Parathyroid adenoma (tissue), 2 donors: Measurements from ENCODE around the gene CDHR1.

Source experiments
- H2AFZ ChIP-seq: fragments of 300-600 bp; sonication (generic); one replicate; pipeline ENCODE4 v1.7.0; 2017; ENCODE audit warnings: antibody characterized with exemption, mild to moderate bottlenecking
- H3K27ac ChIP-seq: fragments of 300-600 bp; sonication (generic); one replicate; pipeline ENCODE4 v1.7.0; 2017
- H3K27me3 ChIP-seq: fragments of 300-600 bp; sonication (generic); one replicate; pipeline ENCODE4 v1.7.0; 2017; ENCODE audit warnings: low read length; ENCODE audit not compliant: control insufficient read depth, insufficient read depth
- H3K36me3 ChIP-seq: fragments of 300-600 bp; sonication (generic); one replicate; pipeline ENCODE4 v1.7.0; 2017; ENCODE audit warnings: low read length; ENCODE audit not compliant: control insufficient read depth, insufficient read depth
- H3K4me1 ChIP-seq: fragments of 300-600 bp; sonication (generic); one replicate; pipeline ENCODE4 v1.7.0; 2017; ENCODE audit warnings: control low read depth
- H3K4me2 ChIP-seq: fragments of 300-600 bp; sonication (generic); one replicate; pipeline ENCODE4 v1.7.0; 2017; ENCODE audit warnings: low read length
- H3K4me3 ChIP-seq: fragments of 300-600 bp; sonication (generic); one replicate; pipeline ENCODE4 v1.7.0; 2017; ENCODE audit warnings: low read depth, low read length
- H3K79me2 ChIP-seq: fragments of 300-600 bp; sonication (generic); one replicate; pipeline ENCODE4 v1.7.0; 2017; ENCODE audit warnings: control low read depth
- H3K9ac ChIP-seq: fragments of 300-600 bp; sonication (generic); one replicate; pipeline ENCODE4 v1.7.0; 2017; ENCODE audit warnings: mild to moderate bottlenecking
- H3K9me3 ChIP-seq: fragments of 300-600 bp; sonication (generic); one replicate; pipeline ENCODE4 v1.7.0; 2017; ENCODE audit warnings: low read length; ENCODE audit not compliant: control insufficient read depth
- TF ChIP-seq, protein P1 (sequence below): fragments of 300-600 bp; sonication (generic); IDR thresholded peaks from one replicate; pipeline ENCODE4 v1.7.0; 2017; ENCODE audit warnings: antibody characterized with exemption, mild to moderate bottlenecking
- donor health status: primary hyperparathyroidism.

CDHR1 gene

DNA sequence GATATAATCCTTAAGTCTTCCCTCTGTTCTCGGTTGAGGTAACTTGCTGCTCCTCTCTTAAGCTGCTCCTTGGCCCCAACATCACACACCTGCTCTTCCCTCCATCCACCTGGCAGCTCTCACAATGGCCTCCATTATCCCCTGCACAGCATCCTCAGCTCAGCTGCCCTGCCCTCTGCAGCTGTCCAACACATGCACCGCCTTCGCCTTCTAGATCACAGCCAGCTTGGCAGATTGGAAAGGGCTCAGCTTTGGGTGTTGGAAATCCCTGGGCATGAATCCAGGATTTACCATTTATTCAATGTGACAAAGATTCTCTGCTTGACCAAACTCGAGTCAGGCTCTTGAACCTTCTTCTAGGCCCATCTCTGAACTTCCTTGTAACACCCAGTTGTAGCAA, 71.1 kb downstream of the CDHR1 start:
- no peak overlapping the region for H3K9ac ChIP-seq

DNA sequence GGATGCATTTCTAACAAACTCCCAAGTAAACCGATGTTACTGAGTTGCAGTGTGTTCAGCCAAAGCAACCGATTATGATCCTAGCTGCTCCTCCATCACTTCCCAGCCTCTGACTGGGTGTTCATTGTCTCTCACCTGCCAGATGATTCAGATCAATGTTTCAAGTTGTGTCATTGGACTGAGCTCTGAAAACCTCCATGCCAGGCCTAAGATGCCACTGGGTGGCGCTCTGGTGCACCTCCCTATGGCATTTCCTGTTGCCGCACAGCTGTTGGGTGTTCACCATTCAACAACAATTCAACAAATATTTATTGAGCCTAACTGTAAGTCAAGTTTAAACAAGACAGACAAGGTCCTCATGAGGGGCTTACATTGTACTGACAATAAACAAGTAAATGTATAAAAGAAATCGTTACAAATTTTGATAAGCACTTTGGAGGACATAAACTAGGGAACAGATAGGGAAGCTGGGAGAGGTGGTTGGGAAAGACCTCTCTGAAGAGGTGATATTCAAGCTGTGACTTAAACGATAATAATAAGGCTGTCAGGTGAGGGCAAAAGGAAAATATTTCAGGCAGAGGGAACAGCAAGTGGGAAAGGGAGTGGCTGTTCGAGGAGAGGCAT, 73.3 kb downstream of the CDHR1 start:
- H3K27me3 ChIP-seq: no peaks in the 10 kb centered on the region
- H3K9me3 ChIP-seq: no peaks in the 10 kb centered on the region
- no peak overlapping the region for H3K4me2 ChIP-seq
- no peak overlapping the region for H3K27ac ChIP-seq
- H3K9ac ChIP-seq: no peak overlapping the region
- H3K79me2 ChIP-seq: no peaks in the 10 kb centered on the region
- no peaks in the 10 kb centered on the region for H3K36me3 ChIP-seq
- peaks cover 6% of the 10 kb centered on the region for H3K4me1 ChIP-seq
- no peak overlapping the region for H3K4me3 ChIP-seq
- peak overlapping the region; percentile 12 for H2AFZ ChIP-seq
- TF ChIP-seq, protein P1, sequence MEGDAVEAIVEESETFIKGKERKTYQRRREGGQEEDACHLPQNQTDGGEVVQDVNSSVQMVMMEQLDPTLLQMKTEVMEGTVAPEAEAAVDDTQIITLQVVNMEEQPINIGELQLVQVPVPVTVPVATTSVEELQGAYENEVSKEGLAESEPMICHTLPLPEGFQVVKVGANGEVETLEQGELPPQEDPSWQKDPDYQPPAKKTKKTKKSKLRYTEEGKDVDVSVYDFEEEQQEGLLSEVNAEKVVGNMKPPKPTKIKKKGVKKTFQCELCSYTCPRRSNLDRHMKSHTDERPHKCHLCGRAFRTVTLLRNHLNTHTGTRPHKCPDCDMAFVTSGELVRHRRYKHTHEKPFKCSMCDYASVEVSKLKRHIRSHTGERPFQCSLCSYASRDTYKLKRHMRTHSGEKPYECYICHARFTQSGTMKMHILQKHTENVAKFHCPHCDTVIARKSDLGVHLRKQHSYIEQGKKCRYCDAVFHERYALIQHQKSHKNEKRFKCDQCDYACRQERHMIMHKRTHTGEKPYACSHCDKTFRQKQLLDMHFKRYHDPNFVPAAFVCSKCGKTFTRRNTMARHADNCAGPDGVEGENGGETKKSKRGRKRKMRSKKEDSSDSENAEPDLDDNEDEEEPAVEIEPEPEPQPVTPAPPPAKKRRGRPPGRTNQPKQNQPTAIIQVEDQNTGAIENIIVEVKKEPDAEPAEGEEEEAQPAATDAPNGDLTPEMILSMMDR: peak; percentile 88

More for the DNA sequence above, 71.1 kb downstream of the CDHR1 start:
- Histone ChIP-seq H3K4me3 (no peak overlapping the region), H2AFZ (no peak overlapping the region), H3K9me3 (no peaks in the 10 kb centered on the region), H3K4me1 (peaks cover 6% of the 10 kb centered on the region), H3K36me3 (no peaks in the 10 kb centered on the region), H3K79me2 (no peaks in the 10 kb centered on the region), H3K27ac (no peak overlapping the region), H3K4me2 (no peak overlapping the region), H3K27me3 (no peaks in the 10 kb centered on the region)
- TF ChIP-seq, protein P1: no peak

DNA sequence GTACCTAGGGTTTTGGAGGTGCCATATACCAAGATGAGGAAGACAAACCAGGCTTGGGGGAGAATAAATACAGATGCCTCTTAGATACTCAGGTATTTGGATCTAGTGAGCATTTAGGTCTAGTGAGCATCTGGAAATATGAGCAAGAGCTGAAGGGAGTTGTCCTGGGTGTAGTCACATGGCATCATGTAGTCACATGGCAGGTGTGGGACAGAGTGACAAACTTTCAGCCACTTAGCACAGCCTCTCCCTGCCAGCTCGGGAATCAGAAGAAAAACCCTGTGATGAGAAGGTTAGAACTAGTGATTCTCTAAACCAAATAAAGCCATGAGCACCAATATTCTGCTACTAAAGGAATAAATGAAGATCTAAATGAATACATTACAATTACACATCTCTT, 74.8 kb downstream of the CDHR1 start:
- Histone ChIP-seq H3K36me3 (no peaks in the 10 kb centered on the region), H3K9me3 (no peaks in the 10 kb centered on the region), H3K4me2 (no peak overlapping the region), H2AFZ (no peak overlapping the region), H3K4me3 (no peak overlapping the region), H3K9ac (no peak overlapping the region), H3K4me1 (peaks cover 6% of the 10 kb centered on the region), H3K27ac (no peak overlapping the region), H3K79me2 (no peaks in the 10 kb centered on the region), H3K27me3 (no peaks in the 10 kb centered on the region)
- TF ChIP-seq, protein P1: no peak
